Measurements from ENCODE around the gene EXTL1.

EXTL1 gene

DNA sequence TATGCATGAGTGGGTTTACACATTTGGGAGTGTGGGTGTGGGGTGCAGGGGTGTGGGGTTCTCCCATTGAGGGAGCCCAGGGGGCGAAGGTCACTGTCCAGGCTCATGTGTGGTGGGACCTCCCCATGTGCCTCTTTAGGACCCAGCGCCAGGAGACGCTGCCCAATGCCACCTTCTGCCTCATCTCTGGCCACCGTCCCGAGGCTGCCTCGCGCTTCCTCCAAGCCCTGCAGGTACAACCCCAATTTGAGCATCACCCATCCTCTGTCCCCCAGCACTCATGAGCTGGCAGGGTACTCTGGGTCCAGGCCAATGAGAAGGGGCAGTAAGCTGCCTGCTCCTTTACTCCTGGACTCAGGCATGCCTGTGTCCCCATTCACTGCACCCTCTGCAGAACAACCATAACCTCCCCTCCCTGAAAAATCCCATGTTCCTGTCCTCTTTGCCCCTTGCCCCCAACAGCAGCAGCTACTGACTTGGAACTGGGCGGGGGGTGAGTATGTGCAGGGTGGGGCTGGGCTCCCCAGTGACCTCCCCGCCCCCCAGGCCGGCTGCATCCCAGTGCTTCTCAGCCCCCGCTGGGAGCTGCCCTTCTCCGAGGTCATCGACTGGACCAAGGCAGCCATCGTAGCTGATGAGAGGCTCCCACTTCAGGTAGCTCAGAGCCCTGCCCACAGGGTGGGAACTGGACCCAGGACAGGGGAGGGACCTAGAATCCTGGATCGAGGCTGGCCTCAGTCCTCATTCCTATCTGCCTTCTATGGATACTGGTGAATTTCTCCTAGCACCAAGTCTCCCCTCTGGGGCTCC is 7.7 kb downstream of the EXTL1 start:
- TF ChIP-seq, protein P1, sequence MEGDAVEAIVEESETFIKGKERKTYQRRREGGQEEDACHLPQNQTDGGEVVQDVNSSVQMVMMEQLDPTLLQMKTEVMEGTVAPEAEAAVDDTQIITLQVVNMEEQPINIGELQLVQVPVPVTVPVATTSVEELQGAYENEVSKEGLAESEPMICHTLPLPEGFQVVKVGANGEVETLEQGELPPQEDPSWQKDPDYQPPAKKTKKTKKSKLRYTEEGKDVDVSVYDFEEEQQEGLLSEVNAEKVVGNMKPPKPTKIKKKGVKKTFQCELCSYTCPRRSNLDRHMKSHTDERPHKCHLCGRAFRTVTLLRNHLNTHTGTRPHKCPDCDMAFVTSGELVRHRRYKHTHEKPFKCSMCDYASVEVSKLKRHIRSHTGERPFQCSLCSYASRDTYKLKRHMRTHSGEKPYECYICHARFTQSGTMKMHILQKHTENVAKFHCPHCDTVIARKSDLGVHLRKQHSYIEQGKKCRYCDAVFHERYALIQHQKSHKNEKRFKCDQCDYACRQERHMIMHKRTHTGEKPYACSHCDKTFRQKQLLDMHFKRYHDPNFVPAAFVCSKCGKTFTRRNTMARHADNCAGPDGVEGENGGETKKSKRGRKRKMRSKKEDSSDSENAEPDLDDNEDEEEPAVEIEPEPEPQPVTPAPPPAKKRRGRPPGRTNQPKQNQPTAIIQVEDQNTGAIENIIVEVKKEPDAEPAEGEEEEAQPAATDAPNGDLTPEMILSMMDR (IDR thresholded peaks at IDR 0.05): no peak

DNA sequence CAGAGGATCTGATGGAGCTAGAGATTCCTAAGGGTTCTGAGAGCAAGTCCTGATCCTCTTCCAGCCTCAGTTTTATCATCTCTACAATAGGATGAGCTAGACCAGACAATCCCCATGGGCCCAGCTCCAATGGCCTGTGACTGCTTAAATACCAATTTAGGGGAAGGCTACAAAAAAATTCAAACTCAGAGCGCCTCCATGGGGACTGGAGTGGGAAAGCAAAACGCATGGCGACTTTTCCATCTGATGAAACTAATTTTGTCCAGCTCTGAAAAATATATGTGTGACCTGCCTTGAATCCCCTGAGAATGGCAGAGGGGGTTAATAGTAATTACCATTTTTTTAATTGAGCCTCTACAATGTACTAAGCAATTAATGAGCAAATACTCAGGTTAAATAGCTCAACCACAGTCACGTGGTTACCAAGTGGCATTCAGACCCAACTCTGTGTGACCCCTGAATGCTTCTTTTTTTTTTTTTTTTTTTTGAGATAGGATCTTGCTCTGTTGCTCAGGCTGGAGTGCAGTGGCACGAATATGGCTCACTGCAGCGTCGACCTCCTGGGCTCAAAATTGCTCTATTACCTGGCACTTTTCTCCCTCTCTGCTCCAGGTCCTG is 8.4 kb downstream of the EXTL1 start:
- TF ChIP-seq, protein P1 (IDR thresholded peaks at IDR 0.05): no peak

DNA sequence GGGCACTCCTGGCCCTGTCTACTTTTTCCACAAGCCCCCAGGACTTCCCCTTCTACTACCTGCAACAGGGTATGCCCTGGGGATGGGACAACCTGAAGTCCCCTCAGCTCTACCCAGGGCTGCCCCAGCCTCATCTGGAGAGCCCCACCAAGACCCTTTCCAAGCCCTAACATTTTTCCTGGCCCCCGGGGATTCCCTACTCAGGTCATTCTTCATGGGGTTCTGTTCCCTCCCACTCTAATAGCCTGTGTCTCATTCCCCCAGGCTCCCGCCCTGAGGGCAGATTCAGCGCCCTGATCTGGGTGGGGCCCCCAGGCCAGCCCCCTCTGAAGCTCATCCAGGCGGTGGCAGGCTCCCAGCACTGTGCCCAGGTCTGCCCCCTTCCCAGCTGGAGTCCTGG is 9.6 kb downstream of the EXTL1 start:
- TF ChIP-seq, protein P1 (IDR thresholded peaks at IDR 0.05): no peak

DNA sequence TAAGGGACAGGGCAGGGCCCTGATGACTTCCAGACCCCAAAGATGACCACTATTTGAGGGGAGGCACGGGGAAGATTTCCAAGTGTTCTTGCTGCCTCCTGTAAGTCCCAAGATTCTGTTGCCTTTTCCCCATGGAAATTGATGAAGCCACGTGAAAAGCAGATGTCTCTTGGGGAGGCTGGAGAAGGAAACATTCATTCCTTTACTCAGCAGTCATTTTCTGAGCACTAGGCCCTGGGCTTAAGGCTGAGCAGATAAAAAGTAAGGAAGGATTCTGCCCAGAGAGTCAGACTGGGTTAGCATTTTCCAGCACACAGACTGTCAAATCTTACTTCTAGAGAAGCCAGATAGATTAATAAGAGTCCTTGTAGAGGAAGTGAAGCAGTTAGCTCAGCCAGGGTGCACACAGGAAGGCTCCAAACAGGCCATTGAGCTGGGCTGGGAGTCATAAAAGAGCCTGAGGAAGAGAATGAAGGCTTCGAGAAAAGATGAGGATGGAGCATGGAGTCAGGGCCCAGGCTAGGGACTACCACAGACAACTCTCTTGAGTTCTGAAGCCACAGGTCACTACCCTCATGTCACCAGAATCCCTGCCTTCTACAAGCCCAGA is 10.1 kb downstream of the EXTL1 start:
- TF ChIP-seq, protein P1 (IDR thresholded peaks at IDR 0.05): no peak

DNA sequence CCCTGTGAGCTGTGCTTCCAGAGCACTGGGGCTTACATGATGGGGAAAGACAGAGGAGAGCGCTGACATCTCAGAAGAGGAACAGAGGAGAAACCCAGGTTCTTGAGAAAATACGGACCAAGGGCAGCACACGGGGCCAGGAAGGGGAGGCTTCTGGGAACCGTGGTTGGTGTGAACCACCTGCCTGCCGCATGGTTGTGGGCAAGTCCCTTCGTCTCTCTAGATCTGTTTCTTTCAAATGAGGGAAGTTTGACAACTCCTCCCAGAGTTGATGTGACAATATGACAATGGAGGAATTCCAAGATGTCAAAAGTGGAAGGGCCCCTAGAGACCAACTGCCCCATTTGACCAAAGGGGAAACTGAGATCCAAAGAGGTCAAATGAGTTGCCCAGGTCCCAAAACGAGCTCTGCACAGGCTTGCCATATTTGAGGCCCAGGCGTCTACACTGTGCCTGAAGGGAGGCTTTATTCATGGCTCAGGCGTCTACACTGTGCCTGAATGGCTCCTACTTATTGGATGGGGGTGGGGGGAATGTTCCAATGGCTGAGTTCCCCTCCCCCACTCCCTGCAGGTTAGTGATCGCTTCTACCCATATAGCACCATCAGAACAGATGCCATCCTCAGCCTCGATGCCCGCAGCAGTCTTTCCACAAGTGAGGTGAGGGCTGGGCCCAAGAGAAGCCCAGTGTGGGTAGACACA is 11.2 kb downstream of the EXTL1 start:
- TF ChIP-seq, protein P1 (IDR thresholded peaks at IDR 0.05): no peak

DNA sequence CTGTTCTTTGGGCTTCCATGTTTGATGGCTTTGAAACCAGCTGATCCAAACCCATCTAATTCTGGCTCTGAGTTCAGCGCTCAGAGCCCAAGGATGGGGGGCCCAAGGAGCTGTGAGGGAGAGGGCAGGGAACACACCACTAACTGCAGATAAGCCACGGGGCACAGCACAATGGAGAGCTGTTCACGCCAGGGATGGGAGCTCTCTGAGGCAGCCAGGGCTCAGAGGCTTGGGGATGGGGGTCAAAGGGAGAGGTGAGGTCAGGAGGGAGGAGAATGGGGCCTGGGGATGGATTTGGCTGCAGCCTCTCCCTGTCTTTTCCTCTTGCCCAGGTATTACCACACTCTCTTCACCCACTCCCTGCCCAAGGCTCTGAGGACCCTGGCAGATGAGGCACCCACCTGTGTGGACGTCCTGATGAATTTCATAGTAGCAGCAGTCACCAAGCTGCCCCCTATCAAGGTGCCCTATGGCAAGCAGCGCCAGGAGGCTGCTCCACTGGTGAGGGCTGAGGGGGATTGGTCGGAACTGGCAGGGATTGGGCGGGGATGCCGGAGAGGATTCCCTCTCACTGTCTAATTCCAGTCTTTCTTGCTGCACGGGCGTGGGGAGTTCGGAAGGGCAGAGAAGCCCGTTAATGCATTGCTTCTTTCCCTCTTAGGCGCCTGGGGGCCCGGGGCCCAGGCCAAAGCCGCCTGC is 13.1 kb downstream of the EXTL1 start:
- TF ChIP-seq, protein P1 (IDR thresholded peaks at IDR 0.05): no peak

Measured in LNCAP (cell line).